ENCODE measurements around the gene XYLT2.

DNA sequence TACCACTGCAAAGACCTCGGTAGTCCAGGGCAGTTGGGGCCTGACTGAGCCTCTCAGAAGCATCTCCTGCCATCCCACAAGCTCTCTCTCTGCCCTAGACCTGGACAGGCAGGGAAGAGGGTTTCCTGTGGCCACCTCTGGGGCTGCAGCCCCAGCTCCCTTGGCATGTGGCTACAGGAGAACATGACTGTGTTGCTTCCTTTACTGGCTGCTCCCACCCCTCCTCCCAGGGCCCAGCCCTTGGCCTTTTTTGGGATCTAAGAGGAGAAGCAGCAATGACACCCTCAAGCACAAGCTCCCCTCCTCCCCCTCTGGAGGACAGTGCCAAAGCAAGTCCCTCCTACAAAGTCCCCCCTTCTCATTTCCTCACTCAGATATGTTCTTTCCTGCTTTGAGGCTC lies 21.5 kb downstream of the XYLT2 start:
- TF ChIP-seq, protein P1, sequence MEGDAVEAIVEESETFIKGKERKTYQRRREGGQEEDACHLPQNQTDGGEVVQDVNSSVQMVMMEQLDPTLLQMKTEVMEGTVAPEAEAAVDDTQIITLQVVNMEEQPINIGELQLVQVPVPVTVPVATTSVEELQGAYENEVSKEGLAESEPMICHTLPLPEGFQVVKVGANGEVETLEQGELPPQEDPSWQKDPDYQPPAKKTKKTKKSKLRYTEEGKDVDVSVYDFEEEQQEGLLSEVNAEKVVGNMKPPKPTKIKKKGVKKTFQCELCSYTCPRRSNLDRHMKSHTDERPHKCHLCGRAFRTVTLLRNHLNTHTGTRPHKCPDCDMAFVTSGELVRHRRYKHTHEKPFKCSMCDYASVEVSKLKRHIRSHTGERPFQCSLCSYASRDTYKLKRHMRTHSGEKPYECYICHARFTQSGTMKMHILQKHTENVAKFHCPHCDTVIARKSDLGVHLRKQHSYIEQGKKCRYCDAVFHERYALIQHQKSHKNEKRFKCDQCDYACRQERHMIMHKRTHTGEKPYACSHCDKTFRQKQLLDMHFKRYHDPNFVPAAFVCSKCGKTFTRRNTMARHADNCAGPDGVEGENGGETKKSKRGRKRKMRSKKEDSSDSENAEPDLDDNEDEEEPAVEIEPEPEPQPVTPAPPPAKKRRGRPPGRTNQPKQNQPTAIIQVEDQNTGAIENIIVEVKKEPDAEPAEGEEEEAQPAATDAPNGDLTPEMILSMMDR (conservative IDR thresholded peaks at IDR 0.05; ENCODE audit: low read length), result no peak
- TF ChIP-seq EZH2phosphoT487 (IDR thresholded peaks at IDR 0.05; ENCODE audit: borderline replicate concordance, low read depth, low read length), result no peak

All from OCI-LY7 (cell line).